ENCODE measurements around the gene PSMD13.

- TF ChIP-seq CTCF (IDR thresholded peaks at IDR 0.05; ENCODE audit: low read depth, low read length) (no peak), EZH2phosphoT487 (IDR thresholded peaks at IDR 0.05; ENCODE audit: low read depth) (no peak)
Measured at GRCh38 chr11:251550-251949, 14.8 kb downstream of the PSMD13 start.

Data from OCI-LY3 (cell line).